PC-9 (cell line): ENCODE results near the gene CIT. TPM values are rescaled to one million over a fixed set of nuclear protein-coding genes. Genes with fewer than 3 reads are reported as not detected.
"Not testable (repeated sequence)": the region's sequence is repeated elsewhere in the genome, so short reads cannot be mapped to it uniquely, and the experiment has no call there.

Experiments used
- BruUV-seq: library from RNA; stranded (reverse); fragments of 400-500 nt; replicated peaks from 2 replicates; lab custom pipeline; 2021; lab: Mats Ljungman, UMichigan
- CTCF ChIA-PET: fragments of 300-600 bp; sonication (Branson Sonifier 250); formaldehyde crosslinking; loops from one replicate; lab custom pipeline; 2022; ENCODE audit warnings: antibody characterized with exemption; lab: Charles Lee
- POLR2A ChIA-PET: fragments of 300-600 bp; sonication (Branson Sonifier 250); formaldehyde crosslinking; loops from one replicate; lab custom pipeline; 2022; ENCODE audit warnings: antibody characterized with exemption; ENCODE audit not compliant: unreplicated experiment; lab: Charles Lee
- DNase-seq, 2 experiments: peaks; one replicate each; pipeline versions ENCODE4 v3.0.0 to v3.0.0-alpha.2; 2015 to 2022; ENCODE audit warnings: mixed read lengths in 1 of 2
- H2AFZ ChIP-seq: fragments of 200-600 bp; sonication (generic); 2 replicates; pipeline ENCODE4 v1.8.1; 2017; ENCODE audit warnings: antibody characterized with exemption
- H3F3A ChIP-seq: fragments of 200-600 bp; sonication (generic); 2 replicates; pipeline ENCODE4 v1.8.1; 2017; ENCODE audit warnings: antibody characterized with exemption, mild to moderate bottlenecking, low read depth; ENCODE audit not compliant: insufficient read depth
- H3K27ac ChIP-seq: fragments of 200-600 bp; sonication (generic); 2 replicates; pipeline ENCODE4 v1.6.1; 2016; ENCODE audit warnings: mixed run types
- H3K27me3 ChIP-seq: fragments of 200-600 bp; sonication (generic); 2 replicates; pipeline ENCODE4 v1.6.1; 2016; ENCODE audit warnings: low read depth, mixed run types; ENCODE audit not compliant: insufficient read depth
- H3K36me3 ChIP-seq: fragments of 200-600 bp; sonication (generic); 2 replicates; pipeline ENCODE4 v1.6.1; 2016; ENCODE audit warnings: low read depth, mixed run types
- H3K4me1 ChIP-seq: fragments of 200-600 bp; sonication (generic); replicated peaks from 2 replicates; pipeline ENCODE4 v1.6.1; 2016; ENCODE audit warnings: mixed run types; ENCODE audit not compliant: insufficient read depth
- H3K4me2 ChIP-seq: fragments of 200-600 bp; sonication (generic); 2 replicates; pipeline ENCODE4 v1.6.1; 2017; ENCODE audit warnings: mixed run types
- H3K4me3 ChIP-seq: fragments of 200-600 bp; sonication (generic); 2 replicates; pipeline ENCODE4 v1.6.1; 2016; ENCODE audit warnings: mixed run types
- H3K79me2 ChIP-seq: fragments of 200-600 bp; sonication (generic); 2 replicates; pipeline ENCODE4 v1.6.1; 2017; ENCODE audit warnings: low read depth, mixed run types
- H3K9me2 ChIP-seq: fragments of 200-600 bp; sonication (generic); 2 replicates; pipeline ENCODE4 v1.8.1; 2017; ENCODE audit warnings: mild to moderate bottlenecking; ENCODE audit not compliant: insufficient read depth
- H3K9me3 ChIP-seq: fragments of 200-600 bp; sonication (generic); 2 replicates; pipeline ENCODE4 v1.8.1; 2016; ENCODE audit warnings: low read depth; ENCODE audit not compliant: insufficient read depth
- H4K20me1 ChIP-seq: fragments of 200-600 bp; sonication (generic); 2 replicates; pipeline ENCODE4 v1.8.1; 2017; ENCODE audit not compliant: insufficient read depth
- EZH2 ChIP-seq: fragments of 200-600 bp; sonication (generic); IDR thresholded peaks from 2 replicates; pipeline ENCODE4 v1.8.0; 2017; ENCODE audit warnings: antibody characterized with exemption, low read depth
- intact Hi-C: fragments of 100-400 bp; cut with micrococcal nuclease; formaldehyde crosslinking; loops from one replicate; pipeline ENCODE4 v1.10.0; 2022; ENCODE audit not compliant: unreplicated experiment
- total RNA-seq: library from RNA; stranded (reverse); gene quantifications from 2 replicates; pipeline ENCODE4 v1.2.3, GENCODE V29; 2021
- TF ChIP-seq, protein P1 (sequence below): fragments of 200-600 bp; sonication (generic); conservative IDR thresholded peaks from 2 replicates; pipeline ENCODE4 v1.6.1; 2017; ENCODE audit warnings: mixed run types, antibody characterized with exemption, mild to moderate bottlenecking, moderate library complexity

CIT gene
- total RNA-seq, 1 experiment from 2014 or later = 81.8 TPM

DNA sequence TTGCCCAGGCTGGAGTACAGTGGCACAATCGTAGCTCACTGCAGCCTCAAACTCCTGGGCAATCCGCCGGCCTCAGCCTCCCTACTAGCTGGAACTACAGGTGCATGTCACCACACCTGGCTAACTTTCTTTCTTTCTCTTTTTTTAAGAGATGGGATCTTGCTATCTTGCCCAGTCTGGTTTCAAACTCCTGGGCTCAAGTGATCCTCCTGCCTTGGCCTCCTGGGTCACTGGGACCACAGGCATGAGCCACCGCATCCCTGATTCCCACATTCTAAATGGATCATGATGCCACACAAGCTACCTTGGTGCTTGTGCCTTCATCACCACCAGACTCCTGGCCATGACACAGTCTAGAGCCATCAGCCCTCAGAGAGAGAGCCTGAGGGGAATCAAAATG is 165.4 kb downstream of the CIT start:
- H3K9me2 ChIP-seq = no peaks in the 10 kb centered on the region
- H3K27ac ChIP-seq = no peak overlapping the region
- no TSS peak for BruUV-seq
- no peaks in the 10 kb centered on the region for H3K27me3 ChIP-seq
- peaks cover 10% of the 10 kb centered on the region for H3F3A ChIP-seq
- no peak overlapping the region for H2AFZ ChIP-seq
- intact Hi-C loops = no loop called here
- H3K4me2 ChIP-seq = no peak overlapping the region
- H3K9me3 ChIP-seq = no peaks in the 10 kb centered on the region
- CTCF ChIA-PET = no interaction called here
- H4K20me1 ChIP-seq = no peaks in the 10 kb centered on the region
- no peak for DNase-seq
- no peak overlapping the region for H3K4me3 ChIP-seq
- H3K4me1 ChIP-seq = peaks cover 9% of the 10 kb centered on the region
- TF ChIP-seq, protein P1, sequence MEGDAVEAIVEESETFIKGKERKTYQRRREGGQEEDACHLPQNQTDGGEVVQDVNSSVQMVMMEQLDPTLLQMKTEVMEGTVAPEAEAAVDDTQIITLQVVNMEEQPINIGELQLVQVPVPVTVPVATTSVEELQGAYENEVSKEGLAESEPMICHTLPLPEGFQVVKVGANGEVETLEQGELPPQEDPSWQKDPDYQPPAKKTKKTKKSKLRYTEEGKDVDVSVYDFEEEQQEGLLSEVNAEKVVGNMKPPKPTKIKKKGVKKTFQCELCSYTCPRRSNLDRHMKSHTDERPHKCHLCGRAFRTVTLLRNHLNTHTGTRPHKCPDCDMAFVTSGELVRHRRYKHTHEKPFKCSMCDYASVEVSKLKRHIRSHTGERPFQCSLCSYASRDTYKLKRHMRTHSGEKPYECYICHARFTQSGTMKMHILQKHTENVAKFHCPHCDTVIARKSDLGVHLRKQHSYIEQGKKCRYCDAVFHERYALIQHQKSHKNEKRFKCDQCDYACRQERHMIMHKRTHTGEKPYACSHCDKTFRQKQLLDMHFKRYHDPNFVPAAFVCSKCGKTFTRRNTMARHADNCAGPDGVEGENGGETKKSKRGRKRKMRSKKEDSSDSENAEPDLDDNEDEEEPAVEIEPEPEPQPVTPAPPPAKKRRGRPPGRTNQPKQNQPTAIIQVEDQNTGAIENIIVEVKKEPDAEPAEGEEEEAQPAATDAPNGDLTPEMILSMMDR = no peak
- H3K79me2 ChIP-seq = no peaks in the 10 kb centered on the region
- POLR2A ChIA-PET = no interaction called here
- H3K36me3 ChIP-seq = no peaks in the 10 kb centered on the region

DNA sequence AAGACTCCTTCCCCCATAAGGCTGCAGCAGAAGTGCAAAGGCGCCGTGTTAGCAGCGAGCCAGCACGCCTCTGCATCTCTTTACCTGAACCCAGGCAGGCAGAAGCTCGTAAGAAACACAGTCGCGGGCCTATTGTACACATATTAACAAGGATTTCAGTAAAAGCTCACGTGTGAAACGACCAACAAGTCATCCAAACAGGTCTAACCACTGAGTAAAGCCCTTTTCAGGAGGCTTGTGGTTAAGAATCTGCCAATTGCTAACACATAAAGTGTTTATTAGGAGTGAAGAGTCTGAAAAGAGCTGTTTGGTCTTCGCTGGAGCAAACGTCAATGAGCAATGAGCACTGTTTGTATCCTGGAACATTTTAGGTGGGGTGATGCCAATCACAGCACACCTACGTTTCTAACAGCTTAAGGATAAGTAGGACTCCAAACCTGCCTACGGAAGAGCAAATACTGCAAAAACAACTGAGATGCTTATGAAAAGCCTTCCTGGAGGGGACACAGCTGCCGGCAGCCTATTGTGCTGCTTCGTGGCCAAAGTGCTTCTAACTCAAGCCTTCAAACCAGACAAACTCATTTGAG is 166.1 kb downstream of the CIT start:
- BruUV-seq = no TSS peak
- no peaks in the 10 kb centered on the region for H3K79me2 ChIP-seq
- peaks cover 5% of the 10 kb centered on the region; the same call in 1 of the 2 replicates for H3K4me1 ChIP-seq
- no peaks in the 10 kb centered on the region for H3K27me3 ChIP-seq
- no peak overlapping the region for H3K4me2 ChIP-seq
- TF ChIP-seq, protein P1 = no peak
- no peak for TF ChIP-seq EZH2
- H3K36me3 ChIP-seq = no peaks in the 10 kb centered on the region
- H2AFZ ChIP-seq = no peak overlapping the region
- no peak overlapping the region for H3K27ac ChIP-seq
- CTCF ChIA-PET = no interaction called here
- no peaks in the 10 kb centered on the region for H4K20me1 ChIP-seq
- H3K9me3 ChIP-seq = no peaks in the 10 kb centered on the region
- no peak overlapping the region for H3K4me3 ChIP-seq
- intact Hi-C loops = no loop called here
- DNase-seq = no peak
- peaks cover 4% of the 10 kb centered on the region; the same call in 1 of the 2 replicates for H3F3A ChIP-seq
- POLR2A ChIA-PET = interaction anchor here (0.6 kb wide), 1 partner anchor 12 kb away, joined by 29 read pairs; no protein-coding TSS in a partner anchor
- no peaks in the 10 kb centered on the region for H3K9me2 ChIP-seq

DNA sequence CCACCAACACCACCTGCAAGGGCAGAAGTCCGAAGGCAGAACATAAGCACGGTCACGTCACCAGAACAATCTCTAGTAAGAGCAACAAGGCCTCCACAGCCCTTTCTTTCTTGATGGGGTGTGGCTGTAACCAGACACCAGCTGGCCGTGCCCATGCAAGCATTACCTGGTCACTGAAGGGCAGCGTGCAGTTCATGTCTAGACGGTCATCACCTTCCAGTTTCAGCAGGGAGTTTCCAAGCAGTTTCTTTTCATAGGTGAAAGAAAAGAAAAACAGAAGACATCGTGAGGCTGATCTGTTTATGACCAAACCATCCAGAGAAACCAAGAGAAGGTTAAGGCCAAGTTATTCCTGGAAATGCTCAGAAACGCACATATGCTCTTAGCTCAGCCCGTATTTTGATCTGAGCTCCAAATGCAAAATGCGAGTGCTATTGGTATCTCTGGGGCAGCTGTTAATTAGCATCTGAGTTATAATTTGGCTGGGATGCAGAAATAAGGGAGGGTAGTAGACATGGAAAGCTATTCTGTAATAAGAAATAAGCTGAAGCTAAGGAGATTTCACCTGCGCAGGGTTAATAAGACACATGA is 166.7 kb downstream of the CIT start:
- POLR2A ChIA-PET = interaction anchor here (0.6 kb wide), 2 partner anchors 12 to 17 kb away, joined by 7 to 29 read pairs; no protein-coding TSS in a partner anchor
- Histone ChIP-seq H3K9me3 (no peaks in the 10 kb centered on the region), H3K79me2 (no peaks in the 10 kb centered on the region), H3K27ac (no peak overlapping the region), H3K36me3 (no peaks in the 10 kb centered on the region), H2AFZ (no peak overlapping the region), H3K27me3 (no peaks in the 10 kb centered on the region), H3K4me1 (no peaks in the 10 kb centered on the region), H3K4me3 (no peak overlapping the region), H3K4me2 (no peak overlapping the region), H3F3A (no peaks in the 10 kb centered on the region; the same call in 1 of the 2 replicates), H4K20me1 (no peaks in the 10 kb centered on the region), H3K9me2 (no peaks in the 10 kb centered on the region)
- intact Hi-C loops = no loop called here
- CTCF ChIA-PET = interaction anchor here (0.6 kb wide), 1 partner anchor 9 kb away, joined by 4 read pairs; no protein-coding TSS in a partner anchor
- no TSS peak for BruUV-seq
- DNase-seq = peak in 1 of 2 experiments; percentile 69
- TF ChIP-seq, protein P1 = no peak
- no peak for TF ChIP-seq EZH2

DNA sequence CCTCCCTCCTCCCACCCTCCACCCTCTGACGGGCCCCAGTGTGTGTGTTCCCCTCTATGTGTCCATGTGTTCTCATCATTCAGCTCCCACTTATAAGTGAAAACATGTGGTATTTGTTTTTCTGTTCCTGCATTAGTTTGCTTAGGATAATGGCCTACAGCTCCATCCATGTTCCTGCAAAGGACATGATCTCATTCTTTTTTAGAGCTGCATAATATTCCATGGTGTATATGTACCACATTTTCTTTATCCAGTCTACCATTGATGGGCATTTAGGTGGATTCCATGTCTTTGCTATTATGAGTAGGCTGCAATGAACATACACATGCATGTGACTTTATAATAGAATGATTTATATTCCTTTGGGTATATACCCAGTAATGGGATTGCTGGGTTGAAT is 170.7 kb downstream of the CIT start:
- H3K36me3 ChIP-seq, H3K4me1 ChIP-seq, intact Hi-C loops, H2AFZ ChIP-seq, CTCF ChIA-PET, DNase-seq, H3K79me2 ChIP-seq, H3F3A ChIP-seq, H3K4me2 ChIP-seq, H3K9me2 ChIP-seq, H3K27ac ChIP-seq, H3K9me3 ChIP-seq, H4K20me1 ChIP-seq, H3K27me3 ChIP-seq, H3K4me3 ChIP-seq, POLR2A ChIA-PET, BruUV-seq: not testable (repeated sequence)
